ENCODE measurements around the gene GRID1. TPM values are rescaled to one million over a fixed set of nuclear protein-coding genes. Genes with fewer than 3 reads are reported as not detected.

Gene GRID1
- total RNA-seq, 1 donor from 2014 or later: 1.1 TPM

DNA sequence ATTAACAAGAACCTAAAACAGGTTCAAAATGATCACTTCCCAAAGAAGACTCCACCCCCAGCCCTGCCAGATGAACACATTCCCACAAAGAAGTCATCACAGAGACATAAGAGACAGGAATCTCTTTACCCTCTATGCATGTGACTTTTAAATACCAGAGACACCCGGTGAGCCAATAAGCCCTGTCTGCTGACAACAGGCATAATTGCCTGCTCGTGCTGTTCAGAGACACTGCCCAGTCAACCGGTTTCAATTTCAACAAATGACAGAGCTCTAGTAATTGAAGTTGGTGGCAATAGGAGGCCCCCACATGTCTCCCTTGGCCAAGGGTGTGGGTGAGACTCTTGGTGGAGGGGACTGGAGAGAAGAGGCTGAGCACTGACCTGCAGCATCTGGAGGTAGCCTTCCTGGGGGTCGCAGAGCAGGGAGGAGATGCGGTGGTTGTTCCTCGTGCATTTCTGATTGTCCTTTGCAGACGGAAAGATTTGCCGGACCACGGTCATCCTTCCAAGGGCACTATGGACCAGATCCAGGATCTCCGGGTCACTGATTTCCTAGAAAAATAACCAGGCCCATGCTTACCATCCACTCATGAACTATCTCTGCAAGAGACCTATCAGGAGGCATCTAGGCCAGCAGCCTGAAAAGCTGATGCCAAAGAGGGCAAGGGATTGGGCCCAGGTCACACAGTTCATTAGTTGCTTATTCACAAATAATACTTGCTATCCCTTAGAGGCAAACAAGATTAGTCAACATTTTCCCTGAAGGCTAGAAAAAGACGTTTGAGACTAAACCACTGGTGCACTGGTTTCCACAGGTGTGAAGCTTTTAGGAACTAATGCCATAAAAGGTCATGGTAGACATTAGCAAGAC is 497.7 kb downstream of the GRID1 start:
- TF ChIP-seq, protein P1, sequence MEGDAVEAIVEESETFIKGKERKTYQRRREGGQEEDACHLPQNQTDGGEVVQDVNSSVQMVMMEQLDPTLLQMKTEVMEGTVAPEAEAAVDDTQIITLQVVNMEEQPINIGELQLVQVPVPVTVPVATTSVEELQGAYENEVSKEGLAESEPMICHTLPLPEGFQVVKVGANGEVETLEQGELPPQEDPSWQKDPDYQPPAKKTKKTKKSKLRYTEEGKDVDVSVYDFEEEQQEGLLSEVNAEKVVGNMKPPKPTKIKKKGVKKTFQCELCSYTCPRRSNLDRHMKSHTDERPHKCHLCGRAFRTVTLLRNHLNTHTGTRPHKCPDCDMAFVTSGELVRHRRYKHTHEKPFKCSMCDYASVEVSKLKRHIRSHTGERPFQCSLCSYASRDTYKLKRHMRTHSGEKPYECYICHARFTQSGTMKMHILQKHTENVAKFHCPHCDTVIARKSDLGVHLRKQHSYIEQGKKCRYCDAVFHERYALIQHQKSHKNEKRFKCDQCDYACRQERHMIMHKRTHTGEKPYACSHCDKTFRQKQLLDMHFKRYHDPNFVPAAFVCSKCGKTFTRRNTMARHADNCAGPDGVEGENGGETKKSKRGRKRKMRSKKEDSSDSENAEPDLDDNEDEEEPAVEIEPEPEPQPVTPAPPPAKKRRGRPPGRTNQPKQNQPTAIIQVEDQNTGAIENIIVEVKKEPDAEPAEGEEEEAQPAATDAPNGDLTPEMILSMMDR (conservative IDR thresholded peaks at IDR 0.05): no peak
- H3K4me3 Mint-ChIP-seq: no peak overlapping the region
- no peaks in the 10 kb centered on the region for H3K36me3 Mint-ChIP-seq (ENCODE audit: low read depth)
- no peaks in the 10 kb centered on the region for H3K9me3 Mint-ChIP-seq
- H3K27me3 Mint-ChIP-seq (ENCODE audit: low read depth): no peaks in the 10 kb centered on the region
- no peak for DNase-seq (ENCODE audit: low read depth, low spot score)
- H3K4me1 Mint-ChIP-seq: peaks cover 15% of the 10 kb centered on the region
- no peak overlapping the region for H3K27ac Mint-ChIP-seq (ENCODE audit: unreplicated experiment)

DNA sequence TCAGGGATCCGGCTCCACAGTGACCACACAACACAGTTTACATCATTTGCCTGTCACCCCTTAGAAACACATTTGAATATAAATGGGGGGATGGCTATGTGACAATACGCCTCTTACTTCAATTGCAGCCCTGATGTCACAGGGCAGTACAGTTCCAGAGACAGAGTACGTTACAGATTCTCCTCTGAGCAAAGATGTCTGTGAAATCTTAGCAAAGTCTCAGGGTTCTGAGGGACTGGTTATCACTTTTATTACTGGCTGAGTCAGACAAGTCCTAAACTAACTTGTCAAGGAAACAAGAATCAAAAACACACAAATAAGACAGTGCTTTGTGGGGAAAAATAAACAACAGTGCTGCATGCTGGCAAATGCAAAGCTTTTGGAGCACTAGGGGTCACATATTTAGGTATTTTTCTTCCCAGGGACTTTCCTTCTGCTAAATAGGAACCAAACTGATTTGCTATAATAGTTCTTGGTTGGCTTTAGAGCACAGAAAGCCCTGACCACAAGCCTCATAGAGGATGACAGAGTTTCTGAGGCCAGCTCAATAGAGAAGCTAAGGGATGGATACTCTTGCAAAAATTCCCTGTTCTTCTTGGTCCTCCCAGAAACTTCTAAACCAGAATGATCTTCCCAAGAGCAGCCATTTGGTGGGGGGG is 501.6 kb downstream of the GRID1 start:
- Mint-ChIP-seq H3K9me3 (no peaks in the 10 kb centered on the region), H3K36me3 (ENCODE audit: low read depth) (no peaks in the 10 kb centered on the region), H3K27me3 (ENCODE audit: low read depth) (peaks cover 6% of the 10 kb centered on the region), H3K27ac (ENCODE audit: unreplicated experiment) (no peak overlapping the region), H3K4me3 (no peak overlapping the region), H3K4me1 (peaks cover 29% of the 10 kb centered on the region)
- TF ChIP-seq, protein P1 (conservative IDR thresholded peaks at IDR 0.05): no peak
- DNase-seq (ENCODE audit: low read depth, low spot score): no peak

DNA sequence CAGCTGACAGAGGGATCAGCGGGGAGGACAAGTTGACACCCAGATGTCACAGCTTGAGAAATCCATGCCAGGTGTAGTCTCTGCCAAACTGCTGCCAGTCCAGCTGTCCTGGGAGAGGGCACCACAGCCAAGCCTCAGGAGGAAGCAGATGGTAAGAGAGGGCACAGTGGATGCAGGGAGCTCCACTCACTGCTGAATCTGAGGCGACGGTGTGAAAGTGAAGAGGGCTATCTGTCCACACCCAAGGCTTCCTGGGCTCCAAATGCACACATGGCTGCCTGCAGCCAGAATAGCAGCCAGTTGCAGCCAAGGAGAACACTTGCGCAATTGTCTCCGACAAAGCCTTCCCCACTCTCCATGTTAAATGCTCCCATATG is 502.4 kb downstream of the GRID1 start:
- Mint-ChIP-seq H3K9me3 (peaks cover under 1% of the 10 kb centered on the region), H3K4me3 (no peak overlapping the region), H3K4me1 (peaks cover 29% of the 10 kb centered on the region), H3K27me3 (ENCODE audit: low read depth) (peaks cover 6% of the 10 kb centered on the region), H3K27ac (ENCODE audit: unreplicated experiment) (no peak overlapping the region), H3K36me3 (ENCODE audit: low read depth) (no peaks in the 10 kb centered on the region)
- TF ChIP-seq, protein P1 (conservative IDR thresholded peaks at IDR 0.05): no peak
- no peak for DNase-seq (ENCODE audit: low read depth, low spot score)

DNA sequence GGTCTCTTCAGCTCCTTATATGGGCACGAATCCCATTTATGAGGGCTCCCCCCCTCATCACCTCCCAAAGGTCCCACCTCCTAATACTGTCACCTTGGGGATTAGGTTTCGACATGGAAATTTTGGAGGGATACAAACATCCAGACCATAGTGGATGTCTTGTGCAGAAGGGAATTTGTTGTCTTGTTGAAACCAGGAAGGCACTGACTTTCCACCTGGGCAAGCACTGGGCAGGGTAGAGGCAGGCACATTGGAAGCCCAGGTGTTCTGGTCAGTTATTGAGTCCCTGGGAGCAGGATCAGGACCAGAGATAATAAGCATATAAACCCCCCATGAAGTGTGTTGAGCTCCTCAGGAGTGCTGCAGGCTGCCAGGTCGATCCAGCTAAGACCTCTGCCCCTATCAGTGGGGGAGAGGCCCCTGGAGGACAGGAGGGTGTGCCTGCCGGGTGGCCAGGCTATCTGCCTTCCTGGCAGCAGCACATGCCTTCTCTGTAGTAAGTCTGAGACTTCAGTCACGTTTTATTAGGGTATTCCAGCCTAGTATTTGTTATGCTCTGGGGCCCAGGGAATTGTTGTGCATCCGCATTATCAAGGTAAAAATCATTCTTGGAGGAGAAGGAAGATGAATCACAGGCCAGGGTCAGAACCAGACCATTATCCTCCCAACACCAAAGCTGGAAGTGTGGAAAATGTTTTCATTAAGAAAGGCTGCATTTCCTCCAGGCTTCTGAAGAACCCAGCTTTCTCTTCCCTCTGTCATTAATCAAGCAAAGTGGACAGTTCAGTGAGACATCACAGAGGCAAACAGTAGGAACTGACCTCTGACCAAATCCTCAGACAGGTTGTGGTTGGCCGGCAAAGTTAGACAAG is 503.1 kb downstream of the GRID1 start:
- TF ChIP-seq, protein P1 (conservative IDR thresholded peaks at IDR 0.05): no peak
- H3K27me3 Mint-ChIP-seq (ENCODE audit: low read depth): peaks cover 6% of the 10 kb centered on the region
- H3K4me3 Mint-ChIP-seq: no peak overlapping the region
- DNase-seq (ENCODE audit: low read depth, low spot score): no peak
- peaks cover 7% of the 10 kb centered on the region for H3K9me3 Mint-ChIP-seq
- no peak overlapping the region for H3K27ac Mint-ChIP-seq (ENCODE audit: unreplicated experiment)
- H3K4me1 Mint-ChIP-seq: peaks cover 29% of the 10 kb centered on the region
- H3K36me3 Mint-ChIP-seq (ENCODE audit: low read depth): no peaks in the 10 kb centered on the region

DNA sequence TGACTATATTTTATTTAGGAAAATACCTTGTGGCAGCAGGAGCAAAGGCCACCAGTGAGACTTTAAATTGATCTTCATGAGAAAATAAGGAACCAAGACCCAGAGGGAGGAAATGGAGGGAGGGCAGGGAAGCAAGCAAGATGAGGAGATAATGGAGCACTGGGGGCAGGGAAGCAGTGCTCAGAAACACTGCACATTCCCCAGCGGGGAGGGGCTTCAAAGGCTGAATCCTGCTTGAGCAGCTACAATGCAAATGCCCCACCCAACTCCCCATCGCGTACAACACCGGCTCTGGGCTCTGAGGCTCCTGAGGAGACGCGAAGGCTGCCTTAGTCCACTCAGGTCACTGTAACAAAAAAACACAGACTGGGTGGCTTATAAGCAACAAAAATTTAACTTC is 503.8 kb downstream of the GRID1 start:
- Mint-ChIP-seq H3K27ac (ENCODE audit: unreplicated experiment) (no peak overlapping the region), H3K9me3 (peaks cover 9% of the 10 kb centered on the region), H3K36me3 (ENCODE audit: low read depth) (no peaks in the 10 kb centered on the region), H3K4me1 (peaks cover 29% of the 10 kb centered on the region), H3K27me3 (ENCODE audit: low read depth) (peaks cover 6% of the 10 kb centered on the region), H3K4me3 (no peak overlapping the region)
- DNase-seq (ENCODE audit: low read depth, low spot score): no peak
- TF ChIP-seq, protein P1 (conservative IDR thresholded peaks at IDR 0.05): no peak

All from neural crest cell (in vitro differentiated cells).